Smooth muscle cell (in vitro differentiated cells): ENCODE data around the gene KCTD16. TPM values are rescaled to one million over a fixed set of nuclear protein-coding genes. Genes with fewer than 3 reads are reported as not detected.

Experiments
- DNase-seq: peaks from one replicate; lab custom pipeline; 2025; ENCODE audit not compliant: unreplicated experiment; lab: John Stamatoyannopoulos, UW
- H2AFZ ChIP-seq: fragments of 200-600 bp; sonication (generic); 2 replicates; pipeline ENCODE4 v1.6.0; 2016; ENCODE audit warnings: antibody characterized with exemption, low read depth, mild to moderate bottlenecking
- H3F3A ChIP-seq: fragments of 200-600 bp; sonication (generic); 2 replicates; pipeline ENCODE4 v1.6.0; 2017; ENCODE audit warnings: antibody characterized with exemption, low read depth
- H3K27ac ChIP-seq: fragments of 200-600 bp; sonication (generic); 2 replicates; pipeline ENCODE4 v1.5.1; 2016; ENCODE audit warnings: low read depth, mild to moderate bottlenecking
- H3K27me3 ChIP-seq: fragments of 200-600 bp; sonication (generic); 2 replicates; pipeline ENCODE4 v1.6.1; 2016; ENCODE audit warnings: low read depth, mild to moderate bottlenecking
- H3K36me3 ChIP-seq: fragments of 200-600 bp; sonication (generic); 2 replicates; pipeline ENCODE4 v1.5.1; 2016; ENCODE audit warnings: low read depth
- H3K4me1 ChIP-seq: fragments of 200-600 bp; sonication (generic); 2 replicates; pipeline ENCODE4 v1.5.1; 2016; ENCODE audit warnings: low read depth
- H3K4me2 ChIP-seq: fragments of 200-600 bp; sonication (generic); 2 replicates; pipeline ENCODE4 v1.6.0; 2016; ENCODE audit warnings: mild to moderate bottlenecking
- H3K4me3 ChIP-seq: fragments of 200-600 bp; sonication (generic); 2 replicates; pipeline ENCODE4 v1.5.1; 2016; ENCODE audit warnings: mild to moderate bottlenecking
- H3K79me2 ChIP-seq: fragments of 200-600 bp; sonication (generic); 2 replicates; pipeline ENCODE4 v1.6.0; 2016; ENCODE audit warnings: low read depth, mild to moderate bottlenecking
- H3K9ac ChIP-seq: fragments of 200-600 bp; sonication (generic); 2 replicates; pipeline ENCODE4 v1.6.0; 2016; ENCODE audit warnings: low read depth
- H3K9me3 ChIP-seq: fragments of 200-600 bp; sonication (generic); replicated peaks from 2 replicates; pipeline ENCODE4 v1.5.1; 2016; ENCODE audit warnings: low read depth
- H4K20me1 ChIP-seq: fragments of 200-600 bp; sonication (generic); 2 replicates; pipeline ENCODE4 v1.6.0; 2016; ENCODE audit warnings: low read depth
- WGBS: methylation state at CpG from one replicate; pipeline ENCODE4 v1.1.7; 2016; ENCODE audit warnings: low lambda C conversion rate; 5-methylcytosine and 5-hydroxymethylcytosine counted together
- polyA plus RNA-seq: library from polyadenylated mRNA; unstranded; fragments of >200 nt; fragmentation: Nextera tagmentation; extraction: Ambion mirVana; gene quantifications from 2 replicates; pipeline ENCODE4 v1.2.1, GENCODE V29; 2016
- total RNA-seq: library from RNA; depleted of rRNA; stranded (reverse); fragments of >200 nt; gene quantifications from 2 replicates; pipeline ENCODE4 v1.2.3, GENCODE V29; 2014
- TF ChIP-seq, protein P1 (sequence below): fragments of 200-600 bp; sonication (generic); IDR thresholded peaks from 2 replicates; pipeline ENCODE4 v1.5.1; 2017; ENCODE audit warnings: borderline replicate concordance, mild to moderate bottlenecking, antibody characterized with exemption; ENCODE audit not compliant: insufficient read depth, poor library complexity, severe bottlenecking

Gene KCTD16
- total and polyA plus RNA-seq, 2 experiments from 2014 or later = 1.6 to 11.1 TPM

DNA sequence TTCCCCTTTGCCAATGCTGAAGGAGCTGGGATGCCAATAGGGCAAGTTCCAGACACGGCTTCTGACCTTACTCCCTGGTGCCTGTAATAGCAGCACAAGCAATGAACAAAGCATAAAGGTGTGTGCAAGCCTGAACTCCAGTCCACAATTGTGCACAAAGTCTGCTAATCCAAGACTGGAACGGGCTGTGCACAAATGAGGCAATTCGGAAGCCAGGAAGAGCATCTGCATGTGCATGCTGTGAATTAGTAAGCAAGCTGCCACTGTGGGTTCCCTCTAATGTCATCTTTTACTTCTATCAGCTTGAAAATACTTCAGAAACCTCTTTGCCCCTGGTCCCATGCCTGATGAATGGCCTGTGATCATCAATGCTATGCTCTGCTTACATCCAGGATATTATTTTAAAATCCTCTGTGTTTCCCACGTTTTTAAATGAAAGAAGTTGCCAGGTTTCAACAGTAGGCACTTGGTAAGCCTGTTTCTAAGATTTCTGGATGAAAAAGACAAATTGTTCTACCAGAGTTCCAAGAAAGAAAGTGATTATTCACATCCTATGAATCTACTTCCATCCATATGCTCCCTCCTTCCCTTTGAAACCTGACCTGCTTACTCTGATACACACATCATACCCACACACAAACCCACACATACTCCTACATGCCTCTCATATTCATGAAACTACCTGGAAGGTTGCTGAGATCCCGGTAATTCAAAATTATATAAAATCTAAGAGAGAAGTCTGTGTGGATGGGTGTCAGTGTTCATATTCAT lies 165.7 kb downstream of the KCTD16 start:
- no peak overlapping the region for H3K4me2 ChIP-seq
- peaks cover 42% of the 10 kb centered on the region for H4K20me1 ChIP-seq
- H3K36me3 ChIP-seq = no peaks in the 10 kb centered on the region
- H2AFZ ChIP-seq = no peak overlapping the region
- H3K9ac ChIP-seq = no peak overlapping the region
- no peaks in the 10 kb centered on the region for H3K79me2 ChIP-seq
- H3K27me3 ChIP-seq = no peaks in the 10 kb centered on the region
- H3F3A ChIP-seq = no peaks in the 10 kb centered on the region
- H3K4me1 ChIP-seq = no peaks in the 10 kb centered on the region
- DNase-seq = no peak
- H3K4me3 ChIP-seq = no peak overlapping the region
- H3K9me3 ChIP-seq = no peaks in the 10 kb centered on the region
- TF ChIP-seq, protein P1, sequence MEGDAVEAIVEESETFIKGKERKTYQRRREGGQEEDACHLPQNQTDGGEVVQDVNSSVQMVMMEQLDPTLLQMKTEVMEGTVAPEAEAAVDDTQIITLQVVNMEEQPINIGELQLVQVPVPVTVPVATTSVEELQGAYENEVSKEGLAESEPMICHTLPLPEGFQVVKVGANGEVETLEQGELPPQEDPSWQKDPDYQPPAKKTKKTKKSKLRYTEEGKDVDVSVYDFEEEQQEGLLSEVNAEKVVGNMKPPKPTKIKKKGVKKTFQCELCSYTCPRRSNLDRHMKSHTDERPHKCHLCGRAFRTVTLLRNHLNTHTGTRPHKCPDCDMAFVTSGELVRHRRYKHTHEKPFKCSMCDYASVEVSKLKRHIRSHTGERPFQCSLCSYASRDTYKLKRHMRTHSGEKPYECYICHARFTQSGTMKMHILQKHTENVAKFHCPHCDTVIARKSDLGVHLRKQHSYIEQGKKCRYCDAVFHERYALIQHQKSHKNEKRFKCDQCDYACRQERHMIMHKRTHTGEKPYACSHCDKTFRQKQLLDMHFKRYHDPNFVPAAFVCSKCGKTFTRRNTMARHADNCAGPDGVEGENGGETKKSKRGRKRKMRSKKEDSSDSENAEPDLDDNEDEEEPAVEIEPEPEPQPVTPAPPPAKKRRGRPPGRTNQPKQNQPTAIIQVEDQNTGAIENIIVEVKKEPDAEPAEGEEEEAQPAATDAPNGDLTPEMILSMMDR = no peak
- 83% methylated on average over 5 of the region's 5 CpGs for WGBS
- H3K27ac ChIP-seq = no peak overlapping the region

DNA sequence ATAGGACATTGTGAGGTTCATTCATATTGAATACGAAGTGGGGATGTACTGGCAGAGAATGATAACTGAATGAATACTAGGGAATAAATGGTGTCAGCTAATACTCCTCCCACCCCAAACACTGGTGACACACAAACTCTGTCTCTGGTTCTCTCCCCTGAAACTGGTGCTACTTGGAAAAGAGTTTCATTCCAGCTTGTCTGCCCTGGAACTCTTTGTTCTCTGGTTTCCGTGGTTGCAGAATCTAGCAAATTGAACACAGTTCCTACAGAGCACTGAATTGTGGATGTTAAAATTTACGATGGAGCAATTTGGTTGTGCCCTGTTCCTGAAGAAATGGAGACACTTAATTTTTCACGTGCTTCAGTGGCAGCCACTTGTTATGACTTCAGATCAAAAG lies 181.7 kb downstream of the KCTD16 start:
- no peaks in the 10 kb centered on the region for H3F3A ChIP-seq
- H3K9ac ChIP-seq = no peak overlapping the region
- H3K27me3 ChIP-seq = no peaks in the 10 kb centered on the region
- no peak overlapping the region for H3K4me3 ChIP-seq
- TF ChIP-seq, protein P1 = no peak
- H3K9me3 ChIP-seq = no peaks in the 10 kb centered on the region
- H3K27ac ChIP-seq = no peak overlapping the region
- 87% methylated on average over 4 of the region's 4 CpGs for WGBS
- DNase-seq = no peak
- no peaks in the 10 kb centered on the region for H3K4me1 ChIP-seq
- no peak overlapping the region for H3K4me2 ChIP-seq
- no peaks in the 10 kb centered on the region for H3K79me2 ChIP-seq
- H3K36me3 ChIP-seq = no peaks in the 10 kb centered on the region
- H4K20me1 ChIP-seq = peaks cover 70% of the 10 kb centered on the region
- H2AFZ ChIP-seq = no peak overlapping the region

DNA sequence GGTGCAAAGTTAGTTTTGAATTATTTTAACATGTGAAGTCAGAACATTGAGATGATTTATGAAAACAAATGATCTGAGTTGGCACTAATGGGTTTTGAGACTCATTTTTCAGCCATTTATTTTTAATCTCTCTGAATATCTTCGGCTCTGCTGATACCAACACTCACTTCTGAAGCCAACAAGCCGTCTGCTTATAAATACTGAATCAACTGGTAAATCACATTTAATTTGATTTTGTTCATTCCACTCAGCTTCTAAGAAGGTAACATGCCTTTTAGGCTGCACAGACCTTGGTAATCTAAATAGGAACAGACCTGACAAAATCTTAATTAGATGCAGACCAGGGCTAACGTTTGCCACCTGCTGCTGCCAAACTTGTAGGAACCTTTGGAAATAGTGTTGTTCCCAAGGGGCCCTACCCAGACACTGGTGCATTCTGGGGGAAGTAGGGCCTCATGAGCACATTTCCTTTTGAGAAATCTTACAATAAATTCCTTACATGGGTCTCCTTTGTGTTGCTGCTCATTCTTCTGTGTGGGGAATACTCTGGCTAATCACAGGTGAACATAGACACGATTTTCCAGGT lies 182.2 kb downstream of the KCTD16 start:
- Histone ChIP-seq H3K9ac (no peak overlapping the region), H3F3A (no peaks in the 10 kb centered on the region), H4K20me1 (peaks cover 68% of the 10 kb centered on the region), H3K36me3 (no peaks in the 10 kb centered on the region), H3K27ac (no peak overlapping the region), H3K27me3 (no peaks in the 10 kb centered on the region), H3K4me1 (no peaks in the 10 kb centered on the region), H3K9me3 (no peaks in the 10 kb centered on the region), H2AFZ (no peak overlapping the region), H3K4me3 (no peak overlapping the region), H3K79me2 (no peaks in the 10 kb centered on the region), H3K4me2 (no peak overlapping the region)
- TF ChIP-seq, protein P1 = no peak
- no peak for DNase-seq
- 75% methylated on average over 4 of the region's 4 CpGs for WGBS

DNA sequence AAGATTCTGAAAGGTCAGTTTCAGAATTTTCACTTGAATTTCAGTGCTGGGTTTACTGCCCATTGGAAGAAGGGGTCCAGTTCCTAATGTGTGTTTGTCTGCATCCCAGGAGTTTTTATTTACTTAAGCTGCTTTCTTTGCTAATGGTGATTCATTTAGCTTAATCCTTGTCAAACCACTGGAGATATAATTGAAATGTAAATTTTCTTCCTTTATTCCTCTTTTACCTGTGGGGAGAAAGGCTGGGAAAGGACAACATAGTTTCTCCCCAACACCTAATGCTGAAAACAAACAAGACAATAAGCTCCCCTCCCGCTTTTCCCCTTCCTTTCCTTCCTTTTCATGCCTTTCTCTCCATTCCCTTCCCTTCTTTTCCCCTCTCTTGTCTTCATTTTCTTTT lies 185.8 kb downstream of the KCTD16 start:
- TF ChIP-seq, protein P1 = no peak
- no peaks in the 10 kb centered on the region for H3K4me1 ChIP-seq
- WGBS = 59% methylated on average over 1 of the region's 1 CpG

More for the DNA sequence above, 185.8 kb downstream of the KCTD16 start:
- Histone ChIP-seq H3F3A (no peaks in the 10 kb centered on the region), H3K27me3 (no peaks in the 10 kb centered on the region), H3K9ac (no peak overlapping the region), H3K4me3 (no peak overlapping the region), H4K20me1 (peaks cover 56% of the 10 kb centered on the region), H3K4me2 (no peak overlapping the region), H3K27ac (no peak overlapping the region), H3K9me3 (no peaks in the 10 kb centered on the region), H3K79me2 (no peaks in the 10 kb centered on the region), H3K36me3 (no peaks in the 10 kb centered on the region), H2AFZ (no peak overlapping the region)
- DNase-seq = no peak
